SK-N-SH (cell line): ENCODE measurements around the gene PCIF1. TPM values are rescaled to one million over a fixed set of nuclear protein-coding genes. Genes with fewer than 3 reads are reported as not detected.

Experiments used
- CTCF ChIA-PET: fragments of 300-600, 350-600 bp; formaldehyde crosslinking; extraction: SDS; loops from one replicate; lab custom pipeline; 2021; lab: Yijun Ruan, JAX
- POLR2A ChIA-PET: fragments of 350-600 bp; sonication (Branson Sonifier 250); formaldehyde crosslinking; extraction: SDS; loops from one replicate; lab custom pipeline; 2020; ENCODE audit warnings: antibody characterized with exemption, inconsistent platforms; lab: Yijun Ruan, JAX
- DNase-seq: peaks from one replicate; pipeline ENCODE4 v3.0.0; 2012
- H2AFZ ChIP-seq: fragments of 200-600 bp; sonication (generic); 2 replicates; pipeline ENCODE4 v1.8.1; 2016; ENCODE audit warnings: antibody characterized with exemption, mild to moderate bottlenecking, low read depth
- H3F3A ChIP-seq: fragments of 200-600 bp; sonication (generic); replicated peaks from 2 replicates; pipeline ENCODE3; 2016; ENCODE audit warnings: antibody characterized with exemption, mild to moderate bottlenecking; ENCODE audit not compliant: insufficient read depth
- H3K27ac ChIP-seq, 2 experiments: fragments of 200-500 bp in 1 of 2; fragments of 200-600 bp in 1 of 2; sonication (Bioruptor generic) in 1 of 2; sonication (generic), shearing (Covaris generic) in 1 of 2; 2 replicates each; pipeline versions ENCODE4 v1.5.1 to v1.6.1; 2014 to 2016; ENCODE audit warnings: low read depth in 2 of 2, inconsistent platforms in 1 of 2, low read length in 1 of 2, mild to moderate bottlenecking in 1 of 2, mixed read lengths in 1 of 2
- H3K27me3 ChIP-seq: fragments of 200-600 bp; sonication (generic), shearing (Covaris generic); 2 replicates; pipeline ENCODE4 v1.6.1; 2016; ENCODE audit warnings: mixed run types; ENCODE audit not compliant: insufficient read depth
- H3K36me3 ChIP-seq, 2 experiments: fragments of 200-500 bp in 1 of 2; fragments of 200-600 bp in 1 of 2; sonication (Bioruptor generic) in 1 of 2; sonication (generic) in 1 of 2; replicated peaks in 1 of 2; 2 replicates each; pipeline versions ENCODE3 to v1.5.1; 2014 to 2016; ENCODE audit warnings: low read length in 1 of 2, mild to moderate bottlenecking in 1 of 2; ENCODE audit not compliant: insufficient read depth in 2 of 2, control insufficient read depth in 1 of 2
- H3K4me1 ChIP-seq, 2 experiments: fragments of 200-500 bp in 1 of 2; fragments of 200-600 bp in 1 of 2; sonication (Bioruptor generic) in 1 of 2; sonication (generic), shearing (Covaris generic) in 1 of 2; 2 replicates each; pipeline versions ENCODE4 v1.5.1 to v1.6.1; 2014 to 2016; ENCODE audit warnings: low read depth in 1 of 2, low read length in 1 of 2, mixed run types in 1 of 2; ENCODE audit not compliant: insufficient read depth in 2 of 2, control insufficient read depth in 1 of 2
- H3K4me2 ChIP-seq: fragments of 200-600 bp; sonication (generic), shearing (Covaris generic); 2 replicates; pipeline ENCODE4 v1.6.1; 2017; ENCODE audit warnings: mixed run types
- H3K4me3 ChIP-seq, 2 experiments: fragments of 200-500 bp in 1 of 2; fragments of 200-600 bp in 1 of 2; sonication (Bioruptor generic) in 1 of 2; sonication (generic), shearing (Covaris generic) in 1 of 2; 2 replicates each; pipeline versions ENCODE4 v1.5.1 to v1.8.1; 2014 to 2016; ENCODE audit warnings: low read depth in 2 of 2, inconsistent platforms in 1 of 2, low read length in 1 of 2, mild to moderate bottlenecking in 1 of 2, mixed read lengths in 1 of 2, moderate library complexity in 1 of 2
- H3K79me2 ChIP-seq: fragments of 200-600 bp; sonication (generic); 2 replicates; pipeline ENCODE4 v1.8.1; 2017; ENCODE audit warnings: mild to moderate bottlenecking; ENCODE audit not compliant: insufficient read depth
- H3K9ac ChIP-seq: fragments of 200-600 bp; sonication (generic); 2 replicates; pipeline ENCODE4 v1.6.1; 2017; ENCODE audit warnings: mixed run types
- H3K9me2 ChIP-seq: fragments of 200-600 bp; sonication (generic); 2 replicates; pipeline ENCODE4 v1.6.1; 2017; ENCODE audit warnings: mixed run types
- H3K9me3 ChIP-seq: fragments of 200-600 bp; sonication (generic); 2 replicates; pipeline ENCODE4 v1.6.1; 2017; ENCODE audit warnings: mixed run types, mild to moderate bottlenecking, moderate library complexity
- H4K20me1 ChIP-seq: fragments of 200-600 bp; sonication (generic); 2 replicates; pipeline ENCODE4 v1.6.1; 2017; ENCODE audit warnings: mild to moderate bottlenecking, mixed run types; ENCODE audit not compliant: insufficient read depth
- CHD2 ChIP-seq: fragments of 150-350 bp; IDR thresholded peaks from 2 replicates; pipeline ENCODE4 v1.6.1; 2018; ENCODE audit warnings: low read length; ENCODE audit not compliant: partially characterized antibody
- EP300 ChIP-seq, 2 experiments: IDR thresholded peaks; 2 replicates each; pipeline versions ENCODE4 v1.4.0 to v1.6.1; 2012; ENCODE audit warnings: borderline replicate concordance in 1 of 2, low read depth in 1 of 2, low read length in 1 of 2
- FOXJ3 ChIP-seq: sonication (generic); formaldehyde crosslinking; IDR thresholded peaks from 2 replicates; pipeline ENCODE4 v1.5.1; 2020; ENCODE audit warnings: mild to moderate bottlenecking, missing genetic modification reagents
- FOXM1 ChIP-seq: IDR thresholded peaks from 2 replicates; pipeline ENCODE4 v1.4.0; 2012; ENCODE audit warnings: low read depth, mild to moderate bottlenecking
- GABPA ChIP-seq: IDR thresholded peaks from 2 replicates; pipeline ENCODE4 v1.4.0; 2012; ENCODE audit warnings: low read depth, mild to moderate bottlenecking
- IRF3 ChIP-seq: fragments of 150-350 bp; IDR thresholded peaks from 2 replicates; pipeline ENCODE4 v1.6.1; 2016; ENCODE audit warnings: mild to moderate bottlenecking, low read depth, low read length
- MEF2A ChIP-seq: IDR thresholded peaks from 2 replicates; pipeline ENCODE4 v1.4.0; 2012; ENCODE audit warnings: low read depth, borderline replicate concordance
- NRF1 ChIP-seq: IDR thresholded peaks from 2 replicates; pipeline ENCODE4 v1.6.1; 2012; ENCODE audit warnings: low read depth, mild to moderate bottlenecking, low read length
- POLR2AphosphoS5 ChIP-seq: IDR thresholded peaks from 2 replicates; pipeline ENCODE4 v1.6.1; 2012; ENCODE audit warnings: low read depth, low read length
- SMC3 ChIP-seq: IDR thresholded peaks from 2 replicates; pipeline ENCODE4 v1.6.1; 2012; ENCODE audit warnings: low read depth, low read length, improper control_type of control experiment
- TAF1 ChIP-seq: IDR thresholded peaks from 2 replicates; pipeline ENCODE4 v1.6.1; 2012; ENCODE audit warnings: low read depth, mild to moderate bottlenecking, low read length, moderate library complexity, borderline replicate concordance
- TCF12 ChIP-seq: IDR thresholded peaks from 2 replicates; pipeline ENCODE4 v1.4.0; 2012
- USF2 ChIP-seq: fragments of 150-350 bp; IDR thresholded peaks from 2 replicates; pipeline ENCODE4 v1.6.1; 2017; ENCODE audit warnings: antibody characterized with exemption, low read length, low read depth, borderline replicate concordance
- WGBS: methylation state at CpG from one replicate; pipeline ENCODE4 v1.1.6; 2017; ENCODE audit warnings: low lambda C conversion rate; 5-methylcytosine and 5-hydroxymethylcytosine counted together
- polyA plus RNA-seq, 3 experiments: library from polyadenylated mRNA; depleted of rRNA; stranded (reverse); fragments of >200 nt; gene quantifications; 2 replicates each; pipeline ENCODE4 v1.2.3, GENCODE V29; 2012
- TF ChIP-seq, protein P1 (sequence below): IDR thresholded peaks from 2 replicates; pipeline ENCODE4 v1.6.1; 2012; ENCODE audit warnings: mild to moderate bottlenecking, low read depth, low read length, moderate library complexity
- TF ChIP-seq, protein P2 (sequence below): fragments of 200-600 bp; sonication (generic); IDR thresholded peaks from 2 replicates; pipeline ENCODE4 v1.6.1; 2017; ENCODE audit warnings: antibody characterized with exemption, mild to moderate bottlenecking, moderate library complexity
- TF ChIP-seq, protein P3 (sequence below): IDR thresholded peaks from 2 replicates; pipeline ENCODE4 v1.4.0; 2012; ENCODE audit warnings: low read depth

The PCIF1 gene
- polyA plus RNA-seq, 1 of the 3 experiments (the other 2 are of a cell fraction) = 23.1 TPM

- Histone ChIP-seq H3K9ac (peak overlapping the region; percentile 82), H3K4me1 (peaks cover 0 to 9% of the 10 kb centered on the region in 2 experiments; a peak in 2 of 4 replicates), H3K9me3 (no peaks in the 10 kb centered on the region), H3K27me3 (no peaks in the 10 kb centered on the region), H2AFZ (peak overlapping the region; percentile 72; the same call in 1 of the 2 replicates), H3K4me3 (peak overlapping the region; percentile 78 to 90), H4K20me1 (no peaks in the 10 kb centered on the region), H3K27ac (peak overlapping the region in 1 of 2 experiments; percentile 58; a peak in 1 of 4 replicates), H3K36me3 (peaks cover 12 to 29% of the 10 kb centered on the region in 2 experiments), H3K4me2 (peak overlapping the region; percentile 94), H3K9me2 (no peaks in the 10 kb centered on the region), H3K79me2 (peaks cover 14% of the 10 kb centered on the region), H3F3A (peaks cover 9% of the 10 kb centered on the region)
- ChIA-PET POLR2A (interaction anchor here (1.2 to 2.8 kb wide), 3 partner anchors 17 to 79 kb away, joined by 3 to 14 read pairs (median 3); partner anchors contain the start of gene PLTP), CTCF (interaction anchor here (0.8 to 4.5 kb wide), 8 partner anchors 8 to 77 kb away, joined by 3 to 41 read pairs (median 8); partner anchors contain the start of gene ZSWIM1)
- 77% methylated on average over 9 of the region's 9 CpGs for WGBS
- no peak for TF ChIP-seq POLR2AphosphoS5
- TF ChIP-seq, protein P1, sequence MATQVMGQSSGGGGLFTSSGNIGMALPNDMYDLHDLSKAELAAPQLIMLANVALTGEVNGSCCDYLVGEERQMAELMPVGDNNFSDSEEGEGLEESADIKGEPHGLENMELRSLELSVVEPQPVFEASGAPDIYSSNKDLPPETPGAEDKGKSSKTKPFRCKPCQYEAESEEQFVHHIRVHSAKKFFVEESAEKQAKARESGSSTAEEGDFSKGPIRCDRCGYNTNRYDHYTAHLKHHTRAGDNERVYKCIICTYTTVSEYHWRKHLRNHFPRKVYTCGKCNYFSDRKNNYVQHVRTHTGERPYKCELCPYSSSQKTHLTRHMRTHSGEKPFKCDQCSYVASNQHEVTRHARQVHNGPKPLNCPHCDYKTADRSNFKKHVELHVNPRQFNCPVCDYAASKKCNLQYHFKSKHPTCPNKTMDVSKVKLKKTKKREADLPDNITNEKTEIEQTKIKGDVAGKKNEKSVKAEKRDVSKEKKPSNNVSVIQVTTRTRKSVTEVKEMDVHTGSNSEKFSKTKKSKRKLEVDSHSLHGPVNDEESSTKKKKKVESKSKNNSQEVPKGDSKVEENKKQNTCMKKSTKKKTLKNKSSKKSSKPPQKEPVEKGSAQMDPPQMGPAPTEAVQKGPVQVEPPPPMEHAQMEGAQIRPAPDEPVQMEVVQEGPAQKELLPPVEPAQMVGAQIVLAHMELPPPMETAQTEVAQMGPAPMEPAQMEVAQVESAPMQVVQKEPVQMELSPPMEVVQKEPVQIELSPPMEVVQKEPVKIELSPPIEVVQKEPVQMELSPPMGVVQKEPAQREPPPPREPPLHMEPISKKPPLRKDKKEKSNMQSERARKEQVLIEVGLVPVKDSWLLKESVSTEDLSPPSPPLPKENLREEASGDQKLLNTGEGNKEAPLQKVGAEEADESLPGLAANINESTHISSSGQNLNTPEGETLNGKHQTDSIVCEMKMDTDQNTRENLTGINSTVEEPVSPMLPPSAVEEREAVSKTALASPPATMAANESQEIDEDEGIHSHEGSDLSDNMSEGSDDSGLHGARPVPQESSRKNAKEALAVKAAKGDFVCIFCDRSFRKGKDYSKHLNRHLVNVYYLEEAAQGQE = no peak
- TF ChIP-seq, protein P2, sequence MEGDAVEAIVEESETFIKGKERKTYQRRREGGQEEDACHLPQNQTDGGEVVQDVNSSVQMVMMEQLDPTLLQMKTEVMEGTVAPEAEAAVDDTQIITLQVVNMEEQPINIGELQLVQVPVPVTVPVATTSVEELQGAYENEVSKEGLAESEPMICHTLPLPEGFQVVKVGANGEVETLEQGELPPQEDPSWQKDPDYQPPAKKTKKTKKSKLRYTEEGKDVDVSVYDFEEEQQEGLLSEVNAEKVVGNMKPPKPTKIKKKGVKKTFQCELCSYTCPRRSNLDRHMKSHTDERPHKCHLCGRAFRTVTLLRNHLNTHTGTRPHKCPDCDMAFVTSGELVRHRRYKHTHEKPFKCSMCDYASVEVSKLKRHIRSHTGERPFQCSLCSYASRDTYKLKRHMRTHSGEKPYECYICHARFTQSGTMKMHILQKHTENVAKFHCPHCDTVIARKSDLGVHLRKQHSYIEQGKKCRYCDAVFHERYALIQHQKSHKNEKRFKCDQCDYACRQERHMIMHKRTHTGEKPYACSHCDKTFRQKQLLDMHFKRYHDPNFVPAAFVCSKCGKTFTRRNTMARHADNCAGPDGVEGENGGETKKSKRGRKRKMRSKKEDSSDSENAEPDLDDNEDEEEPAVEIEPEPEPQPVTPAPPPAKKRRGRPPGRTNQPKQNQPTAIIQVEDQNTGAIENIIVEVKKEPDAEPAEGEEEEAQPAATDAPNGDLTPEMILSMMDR = peak; percentile 34; the same call in 1 of the 2 replicates
- DNase-seq = peak; percentile 39
Observed at GRCh38 chr20:45892049-45892825, 42.2 kb upstream of the PCIF1 start.

DNA sequence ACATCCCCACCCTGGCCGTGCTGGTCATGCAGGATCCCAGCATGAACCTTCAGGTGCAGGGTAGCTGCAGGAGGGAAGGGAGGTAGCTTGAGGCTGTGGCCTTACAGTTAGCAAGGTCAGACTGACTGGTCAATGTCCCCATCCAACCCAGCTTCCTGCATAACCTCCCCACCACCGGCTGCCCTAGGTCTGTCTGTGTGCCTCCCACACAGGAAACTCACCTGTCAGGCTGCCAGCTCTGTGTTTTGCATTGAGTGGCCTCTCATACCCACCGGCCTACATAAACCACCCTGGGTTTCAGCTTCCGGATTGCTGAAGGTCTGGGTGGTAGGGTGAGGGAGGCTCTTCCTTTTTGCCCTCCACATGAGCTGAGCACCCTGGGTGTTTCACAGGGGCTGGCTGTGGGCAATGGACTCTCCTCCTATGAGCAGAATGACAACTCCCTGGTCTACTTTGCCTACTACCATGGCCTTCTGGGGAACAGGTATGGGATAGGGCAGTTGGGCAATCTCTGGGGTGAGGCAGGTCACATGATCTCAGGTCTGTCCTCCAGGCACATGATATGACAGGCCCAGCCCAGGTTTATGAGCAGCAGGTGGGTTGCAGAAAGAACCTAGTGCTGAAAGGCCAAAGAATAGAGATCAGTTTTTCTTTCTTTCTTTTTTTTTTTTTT is 41.5 kb upstream of the PCIF1 start:
- H3F3A ChIP-seq = peaks cover 10% of the 10 kb centered on the region
- H3K27me3 ChIP-seq = no peaks in the 10 kb centered on the region
- peaks cover 14% of the 10 kb centered on the region for H3K79me2 ChIP-seq
- H3K36me3 ChIP-seq = peaks cover 15 to 33% of the 10 kb centered on the region in 2 experiments
- H3K9me2 ChIP-seq = no peaks in the 10 kb centered on the region
- H3K27ac ChIP-seq = no peak overlapping the region
- no peak overlapping the region for H2AFZ ChIP-seq
- H3K9me3 ChIP-seq = no peaks in the 10 kb centered on the region
- peaks cover 0 to 9% of the 10 kb centered on the region in 2 experiments; a peak in 2 of 4 replicates for H3K4me1 ChIP-seq
- no peak overlapping the region for H3K4me3 ChIP-seq
- WGBS = 73% methylated on average over 4 of the region's 4 CpGs
- no peaks in the 10 kb centered on the region for H4K20me1 ChIP-seq
- ChIA-PET CTCF (interaction anchor here (0.8 to 4.5 kb wide), 7 partner anchors 8 to 77 kb away, joined by 3 to 41 read pairs (median 6); partner anchors contain the start of gene ZSWIM1), POLR2A (interaction anchor here (1.5 kb wide), 1 partner anchor 78 kb away, joined by 3 read pairs; no protein-coding TSS in a partner anchor)
- peak overlapping the region; percentile 94; the same call in 1 of the 2 replicates for H3K4me2 ChIP-seq
- DNase-seq = no peak
- H3K9ac ChIP-seq = no peak overlapping the region
- TF ChIP-seq FOXM1 (no peak), TCF12 (no peak), GABPA (no peak), FOXJ3 (CRISPR knock-in tag) (no peak), SMC3 (no peak), USF2 (no peak), NRF1 (no peak), CHD2 (no peak), MEF2A (no peak), EP300 (IDR thresholded peaks at IDR 0.05; ENCODE audit: borderline replicate concordance in 1 of 2, low read depth in 1 of 2, low read length in 1 of 2) (no peak), IRF3 (no peak), TAF1 (no peak)
- TF ChIP-seq, protein P3, sequence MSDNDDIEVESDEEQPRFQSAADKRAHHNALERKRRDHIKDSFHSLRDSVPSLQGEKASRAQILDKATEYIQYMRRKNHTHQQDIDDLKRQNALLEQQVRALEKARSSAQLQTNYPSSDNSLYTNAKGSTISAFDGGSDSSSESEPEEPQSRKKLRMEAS = no peak
